Prostate gland (tissue), 2 donors: ENCODE data around the gene PRL.

ENCODE experiments used
- POLR2A ChIP-seq: fragments of 450-650 bp; IDR thresholded peaks from one replicate; pipeline ENCODE4 v1.6.1; 2016; ENCODE audit warnings: antibody characterized with exemption, mild to moderate bottlenecking
- POLR2AphosphoS5 ChIP-seq: sonication (generic); formaldehyde crosslinking; IDR thresholded peaks from one replicate; pipeline ENCODE4 v1.6.1; 2017; ENCODE audit warnings: antibody characterized with exemption
- TF ChIP-seq, protein P1 (sequence below), 4 experiments: fragments of 200-600 bp in 2 of 4; fragments of 450-650 bp in 2 of 4; sonication (generic) in 2 of 4; IDR thresholded peaks; 1 replicate in 3 of 4; 2 replicates in 1 of 4; pipeline ENCODE4 v1.5.1; 2016 to 2019; ENCODE audit warnings: antibody characterized with exemption in 4 of 4, mild to moderate bottlenecking in 2 of 4, moderate library complexity in 2 of 4

DNA sequence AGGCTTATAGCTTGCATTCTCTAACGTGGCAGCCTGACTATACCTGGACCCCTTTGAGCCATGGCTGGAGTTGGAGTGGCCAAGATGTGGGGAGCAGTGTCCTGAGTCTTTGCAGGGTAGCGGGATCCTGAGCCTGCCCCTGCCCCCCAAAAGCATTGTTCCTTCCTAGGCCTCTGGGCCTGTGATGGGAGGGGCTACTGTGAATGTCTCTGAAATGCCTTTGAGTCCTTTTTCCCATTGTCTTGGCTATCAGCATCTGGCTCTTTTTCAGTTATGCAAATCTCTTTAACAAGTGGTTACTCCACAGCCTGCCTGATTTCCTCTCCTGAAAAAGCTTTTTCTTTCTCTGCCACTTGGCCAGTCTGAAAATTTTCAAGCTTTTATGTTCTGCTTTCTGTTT is 17.0 kb upstream of the PRL start:
- TF ChIP-seq, protein P1, sequence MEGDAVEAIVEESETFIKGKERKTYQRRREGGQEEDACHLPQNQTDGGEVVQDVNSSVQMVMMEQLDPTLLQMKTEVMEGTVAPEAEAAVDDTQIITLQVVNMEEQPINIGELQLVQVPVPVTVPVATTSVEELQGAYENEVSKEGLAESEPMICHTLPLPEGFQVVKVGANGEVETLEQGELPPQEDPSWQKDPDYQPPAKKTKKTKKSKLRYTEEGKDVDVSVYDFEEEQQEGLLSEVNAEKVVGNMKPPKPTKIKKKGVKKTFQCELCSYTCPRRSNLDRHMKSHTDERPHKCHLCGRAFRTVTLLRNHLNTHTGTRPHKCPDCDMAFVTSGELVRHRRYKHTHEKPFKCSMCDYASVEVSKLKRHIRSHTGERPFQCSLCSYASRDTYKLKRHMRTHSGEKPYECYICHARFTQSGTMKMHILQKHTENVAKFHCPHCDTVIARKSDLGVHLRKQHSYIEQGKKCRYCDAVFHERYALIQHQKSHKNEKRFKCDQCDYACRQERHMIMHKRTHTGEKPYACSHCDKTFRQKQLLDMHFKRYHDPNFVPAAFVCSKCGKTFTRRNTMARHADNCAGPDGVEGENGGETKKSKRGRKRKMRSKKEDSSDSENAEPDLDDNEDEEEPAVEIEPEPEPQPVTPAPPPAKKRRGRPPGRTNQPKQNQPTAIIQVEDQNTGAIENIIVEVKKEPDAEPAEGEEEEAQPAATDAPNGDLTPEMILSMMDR (IDR thresholded peaks at IDR 0.05) = no peak
- TF ChIP-seq POLR2A (no peak), POLR2AphosphoS5 (no peak)
